Peyer's patch (tissue), 4 donors: ENCODE results near the gene ASCL3. TPM values are rescaled to one million over a fixed set of nuclear protein-coding genes. Genes with fewer than 3 reads are reported as not detected.

Source experiments
- DNase-seq, 3 donors: peaks; one replicate each; pipeline ENCODE4 v3.0.0-alpha.2; 2017 to 2019
- H3K27ac ChIP-seq, 4 donors: fragments of 200-600 bp; sonication (generic); one replicate each; pipeline ENCODE4 v1.5.1; 2016 to 2019
- H3K27me3 ChIP-seq, 2 donors: fragments of 200-600 bp; sonication (generic); one replicate each; pipeline ENCODE4 v1.5.1; 2019
- H3K36me3 ChIP-seq, 3 donors: fragments of 200-600 bp; sonication (generic); one replicate each; pipeline ENCODE4 v1.5.1; 2016 to 2019
- H3K4me1 ChIP-seq, 4 donors: fragments of 200-600 bp; sonication (generic); one replicate each; pipeline ENCODE4 v1.5.1; 2016 to 2019
- H3K4me3 ChIP-seq, 4 donors: fragments of 200-600 bp; sonication (generic); 1 replicate in 3 of 4; 2 replicates in 1 of 4; pipeline ENCODE4 v1.5.1; 2016 to 2019; ENCODE audit warnings: mild to moderate bottlenecking in 1 of 4
- H3K9me3 ChIP-seq, 4 donors: fragments of 200-600 bp; sonication (generic); one replicate each; pipeline ENCODE4 v1.5.1; 2016 to 2019; ENCODE audit warnings: mild to moderate bottlenecking in 1 of 4
- CTCF ChIP-seq, 6 experiments: fragments of 450-650 bp in 4 of 6; fragments of 200-600 bp in 2 of 6; sonication (generic) in 1 of 6; IDR thresholded peaks; one replicate each; pipeline ENCODE4 v1.5.1; 2017 to 2019; ENCODE audit warnings: antibody characterized with exemption in 6 of 6, mild to moderate bottlenecking in 3 of 6, moderate library complexity in 1 of 6
- POLR2A ChIP-seq, 2 donors: fragments of 450-650 bp; IDR thresholded peaks; one replicate each; pipeline ENCODE4 v1.5.1; 2017; ENCODE audit warnings: antibody characterized with exemption in 2 of 2, mild to moderate bottlenecking in 2 of 2, moderate library complexity in 2 of 2
- total RNA-seq, 4 donors: library from RNA; depleted of rRNA; stranded (reverse); fragments of >200 nt; gene quantifications; one replicate each; pipeline ENCODE4 v1.1.0, GENCODE V29; 2016

ASCL3 gene
- total RNA-seq, 4 donors from 2014 or later: not detected

- TF ChIP-seq CTCF (IDR thresholded peaks at IDR 0.05) (no peak), POLR2A (IDR thresholded peaks at IDR 0.05) (no peak)
- Histone ChIP-seq H3K4me3 (no peak overlapping the region), H3K27me3 (no peaks in the 10 kb centered on the region), H3K4me1 (no peaks in the 10 kb centered on the region), H3K36me3 (no peaks in the 10 kb centered on the region), H3K9me3 (no peaks in the 10 kb centered on the region), H3K27ac (no peak overlapping the region)
- no peak for DNase-seq
These were observed 12.2 kb downstream of the ASCL3 start for GRCh38 chr11:8930456-8931175.

GRCh38 chr11:8928981-8929615, 13.7 kb downstream of the ASCL3 start:
- H3K4me3 ChIP-seq: no peak overlapping the region
- H3K27me3 ChIP-seq: no peaks in the 10 kb centered on the region
- H3K9me3 ChIP-seq: no peaks in the 10 kb centered on the region
- no peak overlapping the region for H3K27ac ChIP-seq
- no peak for TF ChIP-seq POLR2A (IDR thresholded peaks at IDR 0.05)
- TF ChIP-seq CTCF (IDR thresholded peaks at IDR 0.05): no peak
- H3K36me3 ChIP-seq: no peaks in the 10 kb centered on the region
- no peaks in the 10 kb centered on the region for H3K4me1 ChIP-seq
- DNase-seq: no peak

GRCh38 chr11:8928205-8928604, 14.6 kb downstream of the ASCL3 start:
- no peaks in the 10 kb centered on the region for H3K27me3 ChIP-seq
- no peaks in the 10 kb centered on the region for H3K9me3 ChIP-seq
- H3K36me3 ChIP-seq: peaks cover 0 to under 1% (median 0%) of the 10 kb centered on the region in 3 donors
- no peak overlapping the region for H3K4me3 ChIP-seq
- no peaks in the 10 kb centered on the region for H3K4me1 ChIP-seq
- H3K27ac ChIP-seq: no peak overlapping the region
- DNase-seq: no peak
- TF ChIP-seq CTCF (IDR thresholded peaks at IDR 0.05) (no peak), POLR2A (IDR thresholded peaks at IDR 0.05) (no peak)

- Histone ChIP-seq H3K27me3 (no peaks in the 10 kb centered on the region), H3K4me3 (no peak overlapping the region), H3K4me1 (no peaks in the 10 kb centered on the region), H3K27ac (no peak overlapping the region), H3K36me3 (peaks cover 0 to 9% (median 0%) of the 10 kb centered on the region in 3 donors), H3K9me3 (no peaks in the 10 kb centered on the region)
- DNase-seq: no peak
- TF ChIP-seq CTCF (IDR thresholded peaks at IDR 0.05): no peak
- TF ChIP-seq POLR2A (IDR thresholded peaks at IDR 0.05): no peak
These were observed 15.6 kb downstream of the ASCL3 start for GRCh38 chr11:8927233-8927632.

- TF ChIP-seq POLR2A (IDR thresholded peaks at IDR 0.05) (no peak), CTCF (IDR thresholded peaks at IDR 0.05) (no peak)
- Histone ChIP-seq H3K27me3 (no peaks in the 10 kb centered on the region), H3K4me3 (no peak overlapping the region), H3K4me1 (no peaks in the 10 kb centered on the region), H3K9me3 (no peaks in the 10 kb centered on the region), H3K36me3 (peaks cover 0 to 19% (median 0%) of the 10 kb centered on the region in 3 donors), H3K27ac (no peak overlapping the region)
- no peak for DNase-seq
These were observed 16.6 kb downstream of the ASCL3 start for GRCh38 chr11:8926236-8926635.
